ENCODE data around the gene SLC25A11.

Gene SLC25A11

DNA sequence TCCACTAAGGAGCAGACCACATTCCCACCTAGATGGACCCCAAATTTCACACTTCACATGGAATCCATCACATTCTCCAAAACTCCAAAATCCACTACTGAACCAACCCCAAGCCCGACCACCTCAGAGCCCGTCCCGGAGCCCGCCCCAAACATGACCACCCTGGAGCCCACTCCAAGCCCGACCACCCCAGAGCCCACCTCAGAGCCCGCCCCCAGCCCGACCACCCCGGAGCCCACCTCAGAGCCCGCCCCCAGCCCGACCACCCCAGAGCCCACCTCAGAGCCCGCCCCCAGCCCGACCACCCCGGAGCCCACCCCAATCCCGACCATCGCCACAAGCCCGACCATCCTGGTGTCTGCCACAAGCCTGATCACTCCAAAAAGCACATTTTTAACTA, 6.2 kb downstream of the SLC25A11 start:
- no peak overlapping the region for H2AFZ ChIP-seq (ENCODE audit: low read depth, low read length)
- no peak overlapping the region for H3K4me2 ChIP-seq (ENCODE audit: low read length, poor library complexity, severe bottlenecking)
- H3K9me3 ChIP-seq (ENCODE audit: control insufficient read depth, low read length): no peaks in the 10 kb centered on the region
- DNase-seq: no peak
- H3K27ac ChIP-seq (ENCODE audit: low read length, poor library complexity, severe bottlenecking): no peak overlapping the region
- H3K14ac ChIP-seq (ENCODE audit: low read length in 2 of 2): no peak overlapping the region
- peak overlapping the region; percentile 45 for H2AK5ac ChIP-seq (ENCODE audit: low read length, severe bottlenecking)
- no peak overlapping the region for H2BK15ac ChIP-seq (ENCODE audit: low read depth, poor library complexity, severe bottlenecking)
- no peak overlapping the region for H3K23ac ChIP-seq (ENCODE audit: low read length in 2 of 2)
- no peaks in the 10 kb centered on the region for H3K27me3 ChIP-seq (ENCODE audit: control insufficient read depth in 1 of 2, insufficient read depth in 1 of 2, low read length in 2 of 2)
- peaks cover 45 to 51% of the 10 kb centered on the region in 2 experiments for H3K36me3 ChIP-seq (ENCODE audit: control insufficient read depth in 1 of 2, insufficient read depth in 2 of 2, low read depth in 1 of 2, low read length in 2 of 2)
- no peak overlapping the region for H4K91ac ChIP-seq (ENCODE audit: low read length)
- 95% methylated on average over 15 of the region's 16 CpGs for WGBS
- H3K4me1 ChIP-seq (ENCODE audit: control insufficient read depth, insufficient read depth, low read depth, low read length): peaks cover 20% of the 10 kb centered on the region
- H4K8ac ChIP-seq (ENCODE audit: low read length): peak overlapping the region; percentile 94
- peak overlapping the region; percentile 71 for H3K9ac ChIP-seq (ENCODE audit: low read length)
- peak overlapping the region in 1 of 2 experiments; percentile 59 for H3K4me3 ChIP-seq (ENCODE audit: insufficient read depth in 1 of 2, low read depth in 1 of 2, low read length in 2 of 2)
- peak overlapping the region; percentile 8 for H2BK120ac ChIP-seq (ENCODE audit: low read depth, low read length)
- H3K4ac ChIP-seq (ENCODE audit: low read depth in 1 of 2, low read length in 2 of 2): no peak overlapping the region
- no peak overlapping the region for H2BK12ac ChIP-seq (ENCODE audit: low read length in 2 of 2)
- no peak overlapping the region for H3K18ac ChIP-seq (ENCODE audit: low read depth in 1 of 2, low read length in 2 of 2)
- no peak overlapping the region for H2BK5ac ChIP-seq (ENCODE audit: low read depth, low read length, poor library complexity, severe bottlenecking)
- H3K79me1 ChIP-seq (replicated peaks; ENCODE audit: low read length, poor library complexity, severe bottlenecking): peaks cover 27% of the 10 kb centered on the region

DNA sequence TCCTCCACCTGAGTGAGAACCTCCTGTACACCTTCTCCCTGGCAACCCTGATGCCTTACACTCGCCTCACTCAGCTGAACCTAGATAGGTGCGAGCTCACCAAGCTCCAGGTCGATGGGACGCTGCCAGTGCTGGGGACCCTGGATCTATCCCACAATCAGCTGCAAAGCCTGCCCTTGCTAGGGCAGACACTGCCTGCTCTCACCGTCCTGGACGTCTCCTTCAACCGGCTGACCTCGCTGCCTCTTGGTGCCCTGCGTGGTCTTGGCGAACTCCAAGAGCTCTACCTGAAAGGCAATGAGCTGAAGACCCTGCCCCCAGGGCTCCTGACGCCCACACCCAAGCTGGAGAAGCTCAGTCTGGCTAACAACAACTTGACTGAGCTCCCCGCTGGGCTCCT, 7.1 kb downstream of the SLC25A11 start:
- Histone ChIP-seq H3K79me1 (replicated peaks; ENCODE audit: low read length, poor library complexity, severe bottlenecking) (peaks cover 19% of the 10 kb centered on the region), H3K4ac (ENCODE audit: low read depth in 1 of 2, low read length in 2 of 2) (peak overlapping the region in 1 of 2 experiments; percentile 53), H3K4me1 (ENCODE audit: control insufficient read depth, insufficient read depth, low read depth, low read length) (peaks cover 11% of the 10 kb centered on the region), H2BK120ac (ENCODE audit: low read depth, low read length) (no peak overlapping the region), H2BK5ac (ENCODE audit: low read depth, low read length, poor library complexity, severe bottlenecking) (no peak overlapping the region), H3K9ac (ENCODE audit: low read length) (no peak overlapping the region), H3K27me3 (ENCODE audit: control insufficient read depth in 1 of 2, insufficient read depth in 1 of 2, low read length in 2 of 2) (no peaks in the 10 kb centered on the region), H3K4me3 (ENCODE audit: insufficient read depth in 1 of 2, low read depth in 1 of 2, low read length in 2 of 2) (no peak overlapping the region), H2AK5ac (ENCODE audit: low read length, severe bottlenecking) (no peak overlapping the region), H3K23ac (ENCODE audit: low read length in 2 of 2) (no peak overlapping the region), H2BK12ac (ENCODE audit: low read length in 2 of 2) (no peak overlapping the region), H3K4me2 (ENCODE audit: low read length, poor library complexity, severe bottlenecking) (no peak overlapping the region), H2BK15ac (ENCODE audit: low read depth, poor library complexity, severe bottlenecking) (no peak overlapping the region), H4K91ac (ENCODE audit: low read length) (peak overlapping the region; percentile 18), H3K27ac (ENCODE audit: low read length, poor library complexity, severe bottlenecking) (no peak overlapping the region), H2AFZ (ENCODE audit: low read depth, low read length) (no peak overlapping the region), H3K9me3 (ENCODE audit: control insufficient read depth, low read length) (no peaks in the 10 kb centered on the region), H3K18ac (ENCODE audit: low read depth in 1 of 2, low read length in 2 of 2) (no peak overlapping the region), H3K14ac (ENCODE audit: low read length in 2 of 2) (no peak overlapping the region), H3K36me3 (ENCODE audit: control insufficient read depth in 1 of 2, insufficient read depth in 2 of 2, low read depth in 1 of 2, low read length in 2 of 2) (peaks cover 36 to 44% of the 10 kb centered on the region in 2 experiments), H4K8ac (ENCODE audit: low read length) (no peak overlapping the region)
- DNase-seq: no peak
- 94% methylated on average over 12 of the region's 12 CpGs for whole genome bisulfite sequencing

DNA sequence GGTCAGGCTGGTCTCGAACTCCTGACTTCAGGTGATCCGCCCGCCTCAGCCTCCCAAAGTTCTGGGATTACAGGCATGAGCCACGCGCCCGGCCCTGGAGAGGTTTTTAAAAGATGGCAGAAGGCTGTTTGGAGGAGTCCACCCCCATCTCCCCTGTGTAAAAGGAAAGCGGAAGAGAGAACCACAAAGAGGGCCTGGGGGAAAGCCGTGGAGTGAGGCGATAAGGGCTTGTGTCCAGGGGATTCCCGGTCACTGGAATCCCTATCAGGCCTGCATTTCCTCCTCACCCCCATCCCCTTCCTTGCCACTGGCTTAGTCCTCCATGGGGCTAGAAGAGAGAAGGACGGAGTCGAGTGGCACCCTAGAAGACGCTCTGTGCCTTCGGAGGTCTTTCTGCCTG, 7.9 kb downstream of the SLC25A11 start, which contains the start of gene GP1BA:
TSS of gene GP1BA (plus strand) at position 315 of the 400 bp plus-strand sequence. CDS start 328 bp downstream, outside the sequence.
- Histone ChIP-seq H2BK120ac (ENCODE audit: low read depth, low read length) (no peak within 1 kb of the TSS), H3K4me2 (ENCODE audit: low read length, poor library complexity, severe bottlenecking) (no peak within 1 kb of the TSS), H3K4me1 (ENCODE audit: control insufficient read depth, insufficient read depth, low read depth, low read length) (peaks cover 11% of the 10 kb centered on the region), H4K8ac (ENCODE audit: low read length) (no peak within 1 kb of the TSS), H3K9ac (ENCODE audit: low read length) (no peak within 1 kb of the TSS), H3K36me3 (ENCODE audit: control insufficient read depth in 1 of 2, insufficient read depth in 2 of 2, low read depth in 1 of 2, low read length in 2 of 2) (peaks cover 28 to 36% of the 10 kb centered on the region in 2 experiments), H3K4ac (ENCODE audit: low read depth in 1 of 2, low read length in 2 of 2) (peak within 1 kb of the TSS in 1 of 2 experiments; percentile 53), H2BK12ac (ENCODE audit: low read length in 2 of 2) (no peak within 1 kb of the TSS), H2BK15ac (ENCODE audit: low read depth, poor library complexity, severe bottlenecking) (no peak within 1 kb of the TSS), H2AK5ac (ENCODE audit: low read length, severe bottlenecking) (no peak within 1 kb of the TSS), H2AFZ (ENCODE audit: low read depth, low read length) (no peak within 1 kb of the TSS), H4K91ac (ENCODE audit: low read length) (peak within 1 kb of the TSS; percentile 18), H3K79me1 (replicated peaks; ENCODE audit: low read length, poor library complexity, severe bottlenecking) (peaks cover 13% of the 10 kb centered on the region), H3K18ac (ENCODE audit: low read depth in 1 of 2, low read length in 2 of 2) (no peak within 1 kb of the TSS), H3K27ac (ENCODE audit: low read length, poor library complexity, severe bottlenecking) (no peak within 1 kb of the TSS), H3K9me3 (ENCODE audit: control insufficient read depth, low read length) (no peaks in the 10 kb centered on the region), H3K4me3 (ENCODE audit: insufficient read depth in 1 of 2, low read depth in 1 of 2, low read length in 2 of 2) (no peak within 1 kb of the TSS), H3K23ac (ENCODE audit: low read length in 2 of 2) (no peak within 1 kb of the TSS), H2BK5ac (ENCODE audit: low read depth, low read length, poor library complexity, severe bottlenecking) (no peak within 1 kb of the TSS), H3K14ac (ENCODE audit: low read length in 2 of 2) (no peak within 1 kb of the TSS), H3K27me3 (ENCODE audit: control insufficient read depth in 1 of 2, insufficient read depth in 1 of 2, low read length in 2 of 2) (no peaks in the 10 kb centered on the region)
- no peak for DNase-seq
- WGBS: 99% methylated on average over 14 of the region's 14 CpGs

DNA sequence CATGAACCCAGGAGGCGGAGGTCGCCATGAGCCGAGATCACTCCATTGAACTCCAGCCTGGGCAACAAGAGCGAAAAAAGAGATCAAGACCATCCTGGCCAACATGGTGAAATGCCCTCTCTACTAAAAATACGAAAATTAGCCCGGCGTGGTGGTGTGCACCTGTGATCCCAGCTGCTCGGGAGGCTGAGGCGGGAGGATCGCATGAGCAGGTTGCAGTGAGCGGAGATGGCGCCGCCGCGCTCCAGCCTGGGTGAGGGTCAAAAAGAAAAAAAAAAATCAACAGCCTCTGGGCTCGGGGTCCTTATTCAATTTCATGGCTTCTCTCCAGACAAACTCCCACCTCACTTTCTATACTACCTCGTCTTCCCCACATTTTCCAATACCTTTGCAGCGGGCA, 11.0 kb downstream of the SLC25A11 start:
- Histone ChIP-seq H3K36me3 (ENCODE audit: control insufficient read depth in 1 of 2, insufficient read depth in 2 of 2, low read depth in 1 of 2, low read length in 2 of 2) (peaks cover 11 to 18% of the 10 kb centered on the region in 2 experiments), H3K4ac (ENCODE audit: low read depth in 1 of 2, low read length in 2 of 2) (no peak overlapping the region), H2AK5ac (ENCODE audit: low read length, severe bottlenecking) (no peak overlapping the region), H2AFZ (ENCODE audit: low read depth, low read length) (no peak overlapping the region), H2BK15ac (ENCODE audit: low read depth, poor library complexity, severe bottlenecking) (no peak overlapping the region), H2BK5ac (ENCODE audit: low read depth, low read length, poor library complexity, severe bottlenecking) (no peak overlapping the region), H3K9me3 (ENCODE audit: control insufficient read depth, low read length) (no peaks in the 10 kb centered on the region), H3K4me2 (ENCODE audit: low read length, poor library complexity, severe bottlenecking) (no peak overlapping the region), H3K27me3 (ENCODE audit: control insufficient read depth in 1 of 2, insufficient read depth in 1 of 2, low read length in 2 of 2) (no peaks in the 10 kb centered on the region), H3K14ac (ENCODE audit: low read length in 2 of 2) (no peak overlapping the region), H3K4me3 (ENCODE audit: insufficient read depth in 1 of 2, low read depth in 1 of 2, low read length in 2 of 2) (no peak overlapping the region), H3K23ac (ENCODE audit: low read length in 2 of 2) (no peak overlapping the region), H2BK120ac (ENCODE audit: low read depth, low read length) (no peak overlapping the region), H3K4me1 (ENCODE audit: control insufficient read depth, insufficient read depth, low read depth, low read length) (peaks cover 4% of the 10 kb centered on the region), H4K8ac (ENCODE audit: low read length) (no peak overlapping the region), H3K18ac (ENCODE audit: low read depth in 1 of 2, low read length in 2 of 2) (no peak overlapping the region), H3K79me1 (replicated peaks; ENCODE audit: low read length, poor library complexity, severe bottlenecking) (peaks cover 6% of the 10 kb centered on the region), H3K27ac (ENCODE audit: low read length, poor library complexity, severe bottlenecking) (no peak overlapping the region), H2BK12ac (ENCODE audit: low read length in 2 of 2) (no peak overlapping the region), H3K9ac (ENCODE audit: low read length) (no peak overlapping the region), H4K91ac (ENCODE audit: low read length) (no peak overlapping the region)
- no peak for DNase-seq
- 97% methylated on average over 18 of the region's 18 CpGs for WGBS

All from mesenchymal stem cell (in vitro differentiated cells and primary cell).